Keratinocyte (primary cell): ENCODE results near the gene CNTD1.

Experiments
- EZH2 ChIP-seq: IDR thresholded peaks from one replicate; pipeline ENCODE4 v1.6.1; 2012; ENCODE audit warnings: inconsistent platforms, mild to moderate bottlenecking, low read length, moderate library complexity
- TF ChIP-seq, protein P1 (sequence below), 3 experiments: IDR thresholded peaks in 1 of 3; conservative IDR thresholded peaks in 1 of 3; optimal IDR thresholded peaks in 1 of 3; 2 replicates in 2 of 3; 3 replicates in 1 of 3; pipeline versions ENCODE3 to v1.5.1; 2011; ENCODE audit warnings: low read length in 3 of 3, mild to moderate bottlenecking in 3 of 3, moderate library complexity in 2 of 3, control low read depth in 1 of 3, inconsistent platforms in 1 of 3; ENCODE audit not compliant: insufficient read depth in 2 of 3; ENCODE audit errors: extremely low read depth in 1 of 3

DNA sequence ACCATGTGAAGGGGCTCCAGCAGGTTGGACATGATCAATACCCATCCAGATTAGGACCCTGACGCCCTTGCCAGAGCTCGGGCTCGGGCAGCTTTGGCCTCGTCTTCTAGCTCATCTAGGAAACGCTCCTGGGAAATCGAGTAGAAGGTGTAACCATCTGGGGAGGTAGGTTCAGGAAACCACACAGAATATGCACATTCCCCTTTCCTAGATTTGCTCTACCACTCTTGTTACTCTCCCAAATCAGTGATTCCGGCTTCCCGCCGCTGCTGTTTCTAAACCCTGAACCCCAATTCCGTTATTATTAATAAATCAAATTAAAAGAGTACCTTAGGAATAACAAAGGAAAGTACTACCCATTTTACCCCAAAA, 664 bp upstream of the CNTD1 start:
- TF ChIP-seq, protein P1, sequence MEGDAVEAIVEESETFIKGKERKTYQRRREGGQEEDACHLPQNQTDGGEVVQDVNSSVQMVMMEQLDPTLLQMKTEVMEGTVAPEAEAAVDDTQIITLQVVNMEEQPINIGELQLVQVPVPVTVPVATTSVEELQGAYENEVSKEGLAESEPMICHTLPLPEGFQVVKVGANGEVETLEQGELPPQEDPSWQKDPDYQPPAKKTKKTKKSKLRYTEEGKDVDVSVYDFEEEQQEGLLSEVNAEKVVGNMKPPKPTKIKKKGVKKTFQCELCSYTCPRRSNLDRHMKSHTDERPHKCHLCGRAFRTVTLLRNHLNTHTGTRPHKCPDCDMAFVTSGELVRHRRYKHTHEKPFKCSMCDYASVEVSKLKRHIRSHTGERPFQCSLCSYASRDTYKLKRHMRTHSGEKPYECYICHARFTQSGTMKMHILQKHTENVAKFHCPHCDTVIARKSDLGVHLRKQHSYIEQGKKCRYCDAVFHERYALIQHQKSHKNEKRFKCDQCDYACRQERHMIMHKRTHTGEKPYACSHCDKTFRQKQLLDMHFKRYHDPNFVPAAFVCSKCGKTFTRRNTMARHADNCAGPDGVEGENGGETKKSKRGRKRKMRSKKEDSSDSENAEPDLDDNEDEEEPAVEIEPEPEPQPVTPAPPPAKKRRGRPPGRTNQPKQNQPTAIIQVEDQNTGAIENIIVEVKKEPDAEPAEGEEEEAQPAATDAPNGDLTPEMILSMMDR (optimal IDR thresholded peaks at IDR 0.05 in 1 of 3, IDR thresholded peaks at IDR 0.05 in 1 of 3, conservative IDR thresholded peaks at IDR 0.05 in 1 of 3; ENCODE audit: extremely low read depth in 1 of 3, insufficient read depth in 2 of 3, low read length in 3 of 3) = no peak
- no peak for TF ChIP-seq EZH2
